ENCODE results near the gene GLRX3. TPM values are rescaled to one million over a fixed set of nuclear protein-coding genes. Genes with fewer than 3 reads are reported as not detected.

The GLRX3 gene
- total and polyA plus RNA-seq, 9 donors: 25.5 to 62.3 (median 46.1) TPM

DNA sequence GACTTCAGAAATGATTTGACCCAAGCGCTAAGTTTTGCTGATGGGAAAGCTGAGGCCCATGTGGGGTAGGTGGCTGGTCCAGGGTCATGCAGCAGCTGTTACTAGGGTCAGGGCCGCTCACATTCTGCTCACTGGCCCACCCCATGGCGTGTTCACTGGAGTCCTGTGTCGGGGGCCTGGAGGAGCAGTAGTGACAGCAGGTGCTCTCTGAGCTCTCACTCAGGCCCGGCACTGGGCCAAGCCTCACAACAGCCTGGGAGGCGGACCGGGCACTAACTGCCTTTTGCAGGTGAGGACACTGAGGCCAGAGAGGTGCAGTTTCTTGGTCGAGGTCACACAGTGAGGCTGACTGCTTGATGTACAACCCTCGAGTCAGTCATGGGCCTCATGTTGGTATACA, 82.7 kb downstream of the GLRX3 start:
- 80 to 95% (median 81%) methylated on average over 9 of the region's 9 CpGs for WGBS, 3 donors
- intact Hi-C loops (cut with DNase I): no loop called here

DNA sequence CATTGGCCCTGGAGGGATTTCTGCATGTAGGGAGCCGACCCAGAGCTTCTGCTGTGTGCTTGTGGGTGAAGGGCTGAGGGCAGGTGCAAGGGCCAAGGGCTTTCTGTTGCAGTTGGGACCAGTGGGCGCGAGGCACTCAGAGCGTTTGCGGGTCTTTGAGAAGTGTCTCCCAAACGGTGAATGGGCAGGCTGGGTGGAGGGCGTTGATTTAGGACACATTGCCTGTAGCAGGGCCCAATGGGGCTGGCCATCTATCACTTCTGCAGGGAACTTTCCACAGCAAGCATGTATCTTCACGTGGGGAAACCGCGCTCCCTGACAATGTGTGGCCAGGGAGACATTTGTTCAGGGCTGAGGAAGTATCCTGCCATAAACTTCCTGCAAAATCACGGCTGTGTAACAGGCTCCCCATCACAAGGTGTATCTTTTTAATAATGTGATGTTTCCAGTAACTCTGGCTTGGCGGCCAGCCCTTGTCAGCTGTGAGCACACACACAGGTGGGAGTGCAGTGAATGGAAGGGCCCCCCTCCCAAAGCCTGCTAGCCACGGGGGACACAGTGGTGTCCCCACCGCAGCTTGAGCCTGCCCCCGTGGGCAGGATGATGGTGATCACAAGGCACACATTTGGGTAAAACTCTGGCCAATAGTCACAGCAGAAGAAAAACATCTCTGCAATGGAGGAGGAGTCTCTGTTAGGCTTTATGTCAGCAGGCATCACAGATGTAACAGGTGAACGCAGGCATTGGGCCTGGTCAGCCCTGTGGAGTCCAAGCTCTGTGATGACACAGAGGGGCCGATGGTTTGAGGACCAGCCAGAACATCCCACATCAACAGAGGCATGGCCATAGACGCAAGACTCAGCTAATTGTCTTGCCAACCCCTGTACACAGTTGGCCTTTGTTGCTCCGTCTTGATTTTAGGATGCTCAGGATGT, 84.3 kb downstream of the GLRX3 start:
- WGBS, 3 donors: 82 to 91% (median 84%) methylated on average over 19 of the region's 19 CpGs
- H3K27ac ChIP-seq: no peak overlapping the region
- TF ChIP-seq EP300 (IDR thresholded peaks at IDR 0.05): no peak
- TF ChIP-seq, protein P1, sequence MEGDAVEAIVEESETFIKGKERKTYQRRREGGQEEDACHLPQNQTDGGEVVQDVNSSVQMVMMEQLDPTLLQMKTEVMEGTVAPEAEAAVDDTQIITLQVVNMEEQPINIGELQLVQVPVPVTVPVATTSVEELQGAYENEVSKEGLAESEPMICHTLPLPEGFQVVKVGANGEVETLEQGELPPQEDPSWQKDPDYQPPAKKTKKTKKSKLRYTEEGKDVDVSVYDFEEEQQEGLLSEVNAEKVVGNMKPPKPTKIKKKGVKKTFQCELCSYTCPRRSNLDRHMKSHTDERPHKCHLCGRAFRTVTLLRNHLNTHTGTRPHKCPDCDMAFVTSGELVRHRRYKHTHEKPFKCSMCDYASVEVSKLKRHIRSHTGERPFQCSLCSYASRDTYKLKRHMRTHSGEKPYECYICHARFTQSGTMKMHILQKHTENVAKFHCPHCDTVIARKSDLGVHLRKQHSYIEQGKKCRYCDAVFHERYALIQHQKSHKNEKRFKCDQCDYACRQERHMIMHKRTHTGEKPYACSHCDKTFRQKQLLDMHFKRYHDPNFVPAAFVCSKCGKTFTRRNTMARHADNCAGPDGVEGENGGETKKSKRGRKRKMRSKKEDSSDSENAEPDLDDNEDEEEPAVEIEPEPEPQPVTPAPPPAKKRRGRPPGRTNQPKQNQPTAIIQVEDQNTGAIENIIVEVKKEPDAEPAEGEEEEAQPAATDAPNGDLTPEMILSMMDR (IDR thresholded peaks at IDR 0.05): no peak
- no peak for TF ChIP-seq POLR2A (IDR thresholded peaks at IDR 0.05)

More for the DNA sequence above, 82.7 kb downstream of the GLRX3 start:
- no peaks in the 10 kb centered on the region for H3K36me3 ChIP-seq
- H3K27me3 ChIP-seq: no peaks in the 10 kb centered on the region
- H3K27ac ChIP-seq: no peak overlapping the region
- no peak for DNase-seq
- no peak overlapping the region for H3K4me3 ChIP-seq
- H3K9me3 ChIP-seq: no peaks in the 10 kb centered on the region
- TF ChIP-seq, protein P1 (IDR thresholded peaks at IDR 0.05): no peak
- TF ChIP-seq POLR2A (IDR thresholded peaks at IDR 0.05) (no peak), EP300 (IDR thresholded peaks at IDR 0.05) (no peak)
- no peaks in the 10 kb centered on the region for H3K4me1 ChIP-seq (ENCODE audit: insufficient read depth)

DNA sequence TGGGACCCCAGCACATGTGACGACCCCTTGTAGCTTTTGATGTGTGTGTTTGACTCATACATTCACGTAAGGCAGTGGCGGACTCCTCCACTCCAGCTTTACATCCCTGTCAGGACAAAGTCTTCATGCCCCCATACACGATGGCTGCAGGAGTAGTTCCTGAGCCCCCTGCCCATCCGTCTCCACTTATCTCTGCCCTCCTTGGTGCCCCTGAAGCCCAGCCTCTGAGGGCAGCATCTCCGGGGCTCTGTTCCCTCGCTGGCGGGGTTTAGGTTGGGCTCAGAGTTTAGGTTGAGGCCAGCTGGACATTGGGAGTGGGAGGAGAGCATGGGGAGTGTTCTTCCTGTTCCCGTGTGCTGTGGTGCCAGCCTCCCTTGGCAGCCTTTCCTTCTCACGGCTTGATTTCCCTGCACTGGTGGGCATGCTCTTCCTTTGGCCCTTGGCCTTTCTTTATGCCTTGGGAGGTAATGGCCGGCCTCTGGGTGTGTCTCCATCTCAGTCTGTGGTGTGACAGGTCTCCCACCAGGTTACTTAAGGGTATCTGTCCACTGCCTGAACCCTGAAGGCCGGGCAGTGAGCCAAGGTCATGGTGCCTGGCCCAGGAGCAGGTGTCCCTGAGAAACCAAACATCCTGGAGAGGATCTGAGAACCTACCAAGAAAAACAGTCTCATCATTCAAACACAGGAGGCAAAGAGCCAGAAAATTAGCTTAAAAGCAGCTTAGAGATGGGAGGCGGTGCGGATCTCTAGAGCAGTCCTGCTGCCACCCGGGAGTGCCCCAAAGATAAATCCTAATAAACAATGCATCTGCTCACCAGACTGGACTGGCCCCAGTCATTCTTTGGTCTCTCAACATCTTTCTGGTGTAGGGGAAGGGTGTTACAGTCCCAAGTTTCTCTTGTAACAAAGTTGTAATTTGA, 85.5 kb downstream of the GLRX3 start:
- H3K4me1 ChIP-seq (ENCODE audit: insufficient read depth): no peaks in the 10 kb centered on the region
- no peaks in the 10 kb centered on the region for H3K36me3 ChIP-seq
- TF ChIP-seq, protein P1 (IDR thresholded peaks at IDR 0.05): no peak
- TF ChIP-seq POLR2A (IDR thresholded peaks at IDR 0.05): no peak
- no peak for TF ChIP-seq EP300 (IDR thresholded peaks at IDR 0.05)
- WGBS, 3 donors: 56 to 67% (median 64%) methylated on average over 15 of the region's 15 CpGs
- H3K4me3 ChIP-seq: no peak overlapping the region
- H3K27ac ChIP-seq: no peak overlapping the region
- no peak for DNase-seq
- intact Hi-C loops (cut with DNase I): no loop called here
- H3K27me3 ChIP-seq: no peaks in the 10 kb centered on the region
- H3K9me3 ChIP-seq: no peaks in the 10 kb centered on the region

More for the DNA sequence above, 84.3 kb downstream of the GLRX3 start:
- H3K36me3 ChIP-seq: no peaks in the 10 kb centered on the region
- DNase-seq: no peak
- H3K4me3 ChIP-seq: no peak overlapping the region
- no peaks in the 10 kb centered on the region for H3K9me3 ChIP-seq
- no peaks in the 10 kb centered on the region for H3K27me3 ChIP-seq
- intact Hi-C loops (cut with DNase I): no loop called here
- no peaks in the 10 kb centered on the region for H3K4me1 ChIP-seq (ENCODE audit: insufficient read depth)

DNA sequence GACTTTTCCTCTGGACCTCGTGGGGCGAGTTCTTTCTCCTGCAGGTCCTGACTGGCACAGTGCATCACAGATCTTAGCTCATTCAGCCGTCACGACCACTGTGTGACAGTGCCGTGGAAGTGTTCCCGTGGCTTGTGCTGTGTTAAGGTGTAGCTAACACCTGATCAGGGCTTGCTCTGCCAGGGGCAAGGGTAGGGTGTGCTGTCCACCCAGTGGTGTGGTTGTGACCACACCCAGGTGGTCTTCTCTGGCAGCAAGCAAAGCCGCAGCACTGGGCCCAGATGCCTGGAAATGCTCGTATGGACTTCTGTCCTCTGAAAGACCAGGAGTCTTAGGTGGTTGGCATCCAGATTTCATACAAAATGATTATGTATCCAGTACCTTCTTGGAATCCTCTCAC, 86.2 kb downstream of the GLRX3 start:
- intact Hi-C loops (cut with DNase I): no loop called here
- no peaks in the 10 kb centered on the region for H3K9me3 ChIP-seq
- 85 to 90% (median 85%) methylated on average over 8 of the region's 8 CpGs for WGBS, 3 donors
- H3K4me3 ChIP-seq: no peak overlapping the region
- no peak for TF ChIP-seq POLR2A (IDR thresholded peaks at IDR 0.05)
- no peak for TF ChIP-seq EP300 (IDR thresholded peaks at IDR 0.05)
- TF ChIP-seq, protein P1 (IDR thresholded peaks at IDR 0.05): no peak
- H3K4me1 ChIP-seq (ENCODE audit: insufficient read depth): no peaks in the 10 kb centered on the region
- H3K27ac ChIP-seq: no peak overlapping the region
- no peaks in the 10 kb centered on the region for H3K27me3 ChIP-seq
- H3K36me3 ChIP-seq: no peaks in the 10 kb centered on the region
- DNase-seq: no peak
